Endothelial cell of umbilical vein (primary cell): ENCODE measurements around the gene AKAP17A. TPM values are rescaled to one million over a fixed set of nuclear protein-coding genes. Genes with fewer than 3 reads are reported as not detected.

Source experiments
- BruUV-seq: library from RNA; stranded (reverse); fragments of 400-500 nt; replicated peaks from 2 replicates; lab custom pipeline; 2021; lab: Mats Ljungman, UMichigan
- CTCF ChIA-PET: fragments of 300-600, 350-600 bp; sonication (Branson Sonifier 250); formaldehyde crosslinking; loops from one replicate; lab custom pipeline; 2021; ENCODE audit warnings: antibody characterized with exemption, inconsistent platforms; lab: Charles Lee
- POLR2A ChIA-PET: fragments of 300-600, 350-600 bp; sonication (Branson Sonifier 250); formaldehyde crosslinking; loops from one replicate; lab custom pipeline; 2021; ENCODE audit warnings: antibody characterized with exemption, inconsistent platforms; lab: Charles Lee
- DNase-seq: peaks from one replicate; pipeline ENCODE4 v3.0.0-alpha.2; 2011; ENCODE audit warnings: low read depth, low spot score
- FAIRE-seq: peaks from 2 replicates; lab custom pipeline; 2011; peaks lifted over from hg19 to GRCh38; lab: Jason Lieb, UNC
- H2AFZ ChIP-seq: 2 replicates; pipeline ENCODE4 v1.6.0; 2012; ENCODE audit warnings: low read depth, low read length, control low read depth, inconsistent platforms
- H3K27ac ChIP-seq: 2 replicates; pipeline ENCODE4 v1.5.1; 2011; ENCODE audit warnings: low read depth, mild to moderate bottlenecking, control low read depth, low read length, moderate library complexity; ENCODE audit not compliant: insufficient read depth
- H3K27me3 ChIP-seq, 2 experiments: 2 replicates each; pipeline versions ENCODE4 v1.6.0 to v1.6.1; 2011; ENCODE audit warnings: low read length in 2 of 2, mixed read lengths in 1 of 2; ENCODE audit not compliant: control insufficient read depth in 2 of 2, insufficient read depth in 2 of 2
- H3K36me3 ChIP-seq, 2 experiments: 2 replicates in 1 of 2; 3 replicates in 1 of 2; pipeline ENCODE4 v1.5.1; 2011; ENCODE audit warnings: low read length in 2 of 2, mild to moderate bottlenecking in 1 of 2, moderate library complexity in 1 of 2; ENCODE audit not compliant: control insufficient read depth in 2 of 2, insufficient read depth in 2 of 2; ENCODE audit errors: extremely low read depth in 1 of 2
- H3K4me1 ChIP-seq: 3 replicates; pipeline ENCODE4 v1.5.1; 2011; ENCODE audit warnings: mild to moderate bottlenecking, low read length; ENCODE audit not compliant: control insufficient read depth, insufficient read depth; ENCODE audit errors: extremely low read depth
- H3K4me2 ChIP-seq: 2 replicates; pipeline ENCODE4 v1.6.1; 2011; ENCODE audit warnings: low read length, control low read depth, mixed read lengths; ENCODE audit not compliant: insufficient read depth
- H3K4me3 ChIP-seq, 3 experiments: fragments of 200-600 bp in 1 of 3; sonication (generic), shearing (Covaris generic) in 1 of 3; replicated peaks in 1 of 3; 2 replicates each; pipeline ENCODE4 v1.5.1; 2011 to 2016; ENCODE audit warnings: control low read depth in 3 of 3, low read length in 3 of 3, mild to moderate bottlenecking in 2 of 3, inconsistent platforms in 1 of 3, low read depth in 1 of 3, moderate library complexity in 1 of 3; ENCODE audit not compliant: insufficient read depth in 1 of 3
- H3K79me2 ChIP-seq: 2 replicates; pipeline ENCODE4 v1.6.0; 2012; ENCODE audit warnings: low read length, inconsistent platforms; ENCODE audit not compliant: control insufficient read depth, insufficient read depth
- H3K9ac ChIP-seq: replicated peaks from 2 replicates; pipeline ENCODE3; 2011; ENCODE audit warnings: low read length, control low read depth; ENCODE audit not compliant: insufficient read depth; ENCODE audit errors: extremely low read depth
- H3K9me1 ChIP-seq: replicated peaks from 3 replicates; pipeline ENCODE4 v1.6.0; 2011; ENCODE audit warnings: mild to moderate bottlenecking, low read length; ENCODE audit not compliant: control insufficient read depth, insufficient read depth; ENCODE audit errors: extremely low read depth
- H3K9me3 ChIP-seq: replicated peaks from 2 replicates; pipeline ENCODE4 v1.5.1; 2012; ENCODE audit warnings: low read length, inconsistent platforms; ENCODE audit not compliant: control insufficient read depth, insufficient read depth
- H4K20me1 ChIP-seq: replicated peaks from 2 replicates; pipeline ENCODE3; 2011; ENCODE audit warnings: mild to moderate bottlenecking, low read length; ENCODE audit not compliant: control insufficient read depth, insufficient read depth; ENCODE audit errors: extremely low read depth
- EZH2 ChIP-seq: IDR thresholded peaks from 2 replicates; pipeline ENCODE4 v1.6.1; 2012; ENCODE audit warnings: borderline replicate concordance, low read depth, mild to moderate bottlenecking, moderate library complexity, low read length, inconsistent platforms; ENCODE audit not compliant: severe bottlenecking
- FOS ChIP-seq: IDR thresholded peaks from 2 replicates; pipeline ENCODE4 v1.6.1; 2011; ENCODE audit warnings: mild to moderate bottlenecking, low read length, moderate library complexity, borderline replicate concordance; ENCODE audit not compliant: insufficient read depth
- GATA2 ChIP-seq: IDR thresholded peaks from 2 replicates; pipeline ENCODE4 v1.7.0; 2011; ENCODE audit warnings: low read depth, mild to moderate bottlenecking, moderate library complexity, mixed read lengths, low read length; ENCODE audit not compliant: insufficient read length, insufficient read depth
- JUN ChIP-seq: IDR thresholded peaks from 2 replicates; pipeline ENCODE4 v1.6.1; 2011; ENCODE audit warnings: borderline replicate concordance, low read depth; ENCODE audit not compliant: insufficient read length, insufficient read depth
- MYC ChIP-seq: IDR thresholded peaks from one replicate; pipeline ENCODE4 v1.6.1; 2011; ENCODE audit warnings: mild to moderate bottlenecking, low read depth, low read length
- POLR2A ChIP-seq: IDR thresholded peaks from 2 replicates; pipeline ENCODE4 v1.6.1; 2012; ENCODE audit warnings: low read depth, mild to moderate bottlenecking, control low read depth, low read length
- POLR2AphosphoS5 ChIP-seq: IDR thresholded peaks from 2 replicates; pipeline ENCODE4 v1.6.1; 2012; ENCODE audit warnings: low read depth, mild to moderate bottlenecking, control low read depth, low read length, moderate library complexity; ENCODE audit not compliant: insufficient read depth
- dilution Hi-C: fragments of 300-500 bp; cut with MboI; formaldehyde crosslinking; loops from one replicate; pipeline ENCODE4 v1.15.0; 2019; ENCODE audit warnings: low sequenced_read_pairs; ENCODE audit not compliant: extremely low pct_ligation_motif_present
- intact Hi-C: fragments of 100-400 bp; cut with micrococcal nuclease; formaldehyde crosslinking; loops from one replicate; pipeline ENCODE4 v1.10.0; 2022
- polyA plus RNA-seq, 4 experiments: library from polyadenylated mRNA; depleted of rRNA in 3 of 4; stranded (reverse) in 3 of 4; unstranded in 1 of 4; fragments of >200 nt; gene quantifications; 2 replicates each; pipeline versions ENCODE4 v1.2.1 to v1.2.3, GENCODE V29; 2011 to 2012; ENCODE audit warnings: missing spikeins in 1 of 4
- total RNA-seq: library from RNA; stranded (reverse); gene quantifications from 2 replicates; pipeline ENCODE4 v1.2.3, GENCODE V29; 2021
- TF ChIP-seq, protein P1 (sequence below), 2 donors: IDR thresholded peaks; 1 replicate in 1 of 2; 2 replicates in 1 of 2; pipeline ENCODE4 v1.5.1; 2011; ENCODE audit warnings: low read length in 2 of 2, mild to moderate bottlenecking in 2 of 2, moderate library complexity in 2 of 2, control low read depth in 1 of 2, inconsistent platforms in 1 of 2, low read depth in 1 of 2; ENCODE audit not compliant: insufficient read depth in 1 of 2; ENCODE audit errors: extremely low read depth in 1 of 2
- TF ChIP-seq, protein P2 (sequence below): IDR thresholded peaks from 2 replicates; pipeline ENCODE4 v1.6.1; 2011; ENCODE audit not compliant: insufficient read depth, insufficient read length

The AKAP17A gene
- total and polyA plus RNA-seq, 2 donors (not counting 3 experiments of a cell fraction or from before 2014, with no cell fraction given): 25.9 to 45.5 TPM

DNA sequence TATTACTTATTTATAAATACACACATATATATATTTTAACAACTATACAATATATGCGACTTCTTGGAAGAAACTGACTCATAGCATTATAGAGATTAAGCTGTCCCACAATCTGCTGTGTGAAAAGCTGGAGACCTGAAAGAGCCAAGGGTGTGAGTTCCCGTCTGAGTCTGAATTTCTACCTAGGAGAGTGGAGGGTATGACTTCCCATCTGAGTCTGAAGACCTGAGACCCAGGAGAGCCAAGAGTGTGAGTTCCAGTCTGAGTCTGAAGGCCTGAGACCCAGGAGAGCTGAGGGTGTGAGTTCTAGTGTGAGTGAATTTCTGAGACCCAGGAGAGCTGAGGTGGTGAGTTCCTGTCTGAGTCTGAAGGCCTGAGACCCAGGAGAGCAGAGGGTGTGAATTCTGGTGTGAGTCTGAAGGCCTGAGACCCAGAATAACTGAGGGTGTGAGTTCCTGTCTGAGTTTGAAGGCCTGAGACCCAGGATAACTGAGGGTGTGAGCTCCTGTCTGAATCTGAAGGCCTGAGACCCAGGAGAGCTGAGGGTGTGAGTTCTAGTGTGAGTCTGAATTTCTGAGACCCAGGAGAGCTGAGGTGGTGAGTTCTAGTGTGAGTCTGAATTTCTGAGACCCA lies 45.5 kb upstream of the AKAP17A start:
- Histone ChIP-seq H4K20me1 (no peaks in the 10 kb centered on the region), H3K9me1 (no peaks in the 10 kb centered on the region), H2AFZ (no peak overlapping the region), H3K36me3 (no peaks in the 10 kb centered on the region), H3K4me1 (no peaks in the 10 kb centered on the region), H3K27ac (no peak overlapping the region), H3K27me3 (no peaks in the 10 kb centered on the region), H3K9me3 (no peaks in the 10 kb centered on the region), H3K79me2 (no peaks in the 10 kb centered on the region), H3K4me3 (no peak overlapping the region), H3K4me2 (no peak overlapping the region), H3K9ac (no peak overlapping the region)
- no peak for TF ChIP-seq POLR2AphosphoS5
- TF ChIP-seq FOS: no peak
- ChIA-PET POLR2A (no interaction called here), CTCF (no interaction called here)
- BruUV-seq: no TSS peak
- intact Hi-C loops (no loop called here), dilution Hi-C loops (no loop called here)
- FAIRE-seq (no peak), DNase-seq (no peak)

DNA sequence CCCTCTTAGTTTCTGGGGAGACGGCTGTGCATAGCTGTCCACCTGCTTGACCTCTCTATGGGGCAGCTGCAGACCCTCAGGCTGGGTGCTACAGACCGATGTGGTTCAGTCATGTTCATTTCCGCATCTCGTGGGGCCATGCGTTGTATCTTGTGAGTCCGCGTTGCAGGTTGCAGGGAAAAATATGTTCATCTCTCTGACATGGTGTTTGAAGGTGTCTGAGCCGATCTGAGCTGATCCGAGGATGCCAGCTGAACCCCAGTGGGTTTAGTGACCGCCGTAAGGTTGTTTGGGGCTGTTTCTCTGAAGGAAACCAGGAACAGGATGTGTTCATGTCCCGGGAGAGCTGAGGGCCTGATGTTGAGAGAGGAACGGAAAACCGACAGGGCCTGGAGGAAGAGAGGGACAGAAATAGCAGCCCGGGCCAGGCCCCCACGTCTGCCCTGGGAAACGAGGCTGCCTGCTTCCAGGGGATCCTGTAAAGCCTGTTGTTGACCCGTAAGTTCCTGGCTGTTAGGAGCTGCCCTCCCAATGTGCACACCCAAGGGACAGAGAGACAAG lies 44.6 kb upstream of the AKAP17A start:
- intact Hi-C loops (no loop called here), dilution Hi-C loops (no loop called here)
- TF ChIP-seq, protein P1, sequence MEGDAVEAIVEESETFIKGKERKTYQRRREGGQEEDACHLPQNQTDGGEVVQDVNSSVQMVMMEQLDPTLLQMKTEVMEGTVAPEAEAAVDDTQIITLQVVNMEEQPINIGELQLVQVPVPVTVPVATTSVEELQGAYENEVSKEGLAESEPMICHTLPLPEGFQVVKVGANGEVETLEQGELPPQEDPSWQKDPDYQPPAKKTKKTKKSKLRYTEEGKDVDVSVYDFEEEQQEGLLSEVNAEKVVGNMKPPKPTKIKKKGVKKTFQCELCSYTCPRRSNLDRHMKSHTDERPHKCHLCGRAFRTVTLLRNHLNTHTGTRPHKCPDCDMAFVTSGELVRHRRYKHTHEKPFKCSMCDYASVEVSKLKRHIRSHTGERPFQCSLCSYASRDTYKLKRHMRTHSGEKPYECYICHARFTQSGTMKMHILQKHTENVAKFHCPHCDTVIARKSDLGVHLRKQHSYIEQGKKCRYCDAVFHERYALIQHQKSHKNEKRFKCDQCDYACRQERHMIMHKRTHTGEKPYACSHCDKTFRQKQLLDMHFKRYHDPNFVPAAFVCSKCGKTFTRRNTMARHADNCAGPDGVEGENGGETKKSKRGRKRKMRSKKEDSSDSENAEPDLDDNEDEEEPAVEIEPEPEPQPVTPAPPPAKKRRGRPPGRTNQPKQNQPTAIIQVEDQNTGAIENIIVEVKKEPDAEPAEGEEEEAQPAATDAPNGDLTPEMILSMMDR (IDR thresholded peaks at IDR 0.05; ENCODE audit: extremely low read depth in 1 of 2, insufficient read depth in 1 of 2, low read depth in 1 of 2, low read length in 2 of 2): no peak
- TF ChIP-seq MYC: no peak
- TF ChIP-seq GATA2: no peak
- TF ChIP-seq POLR2AphosphoS5: no peak
- no peak for TF ChIP-seq EZH2
- TF ChIP-seq, protein P2, sequence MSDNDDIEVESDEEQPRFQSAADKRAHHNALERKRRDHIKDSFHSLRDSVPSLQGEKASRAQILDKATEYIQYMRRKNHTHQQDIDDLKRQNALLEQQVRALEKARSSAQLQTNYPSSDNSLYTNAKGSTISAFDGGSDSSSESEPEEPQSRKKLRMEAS: no peak
- TF ChIP-seq POLR2A: no peak
- TF ChIP-seq JUN: no peak
- no peak for TF ChIP-seq FOS
- no peaks in the 10 kb centered on the region for H3K27me3 ChIP-seq
- no peaks in the 10 kb centered on the region for H3K36me3 ChIP-seq
- no peak overlapping the region for H3K4me2 ChIP-seq
- POLR2A ChIA-PET: no interaction called here
- no TSS peak for BruUV-seq
- no peak overlapping the region for H2AFZ ChIP-seq
- H3K4me1 ChIP-seq: no peaks in the 10 kb centered on the region
- H3K9me3 ChIP-seq: no peaks in the 10 kb centered on the region
- no peak for FAIRE-seq
- H3K79me2 ChIP-seq: no peaks in the 10 kb centered on the region
- H3K9me1 ChIP-seq: no peaks in the 10 kb centered on the region
- no peak overlapping the region for H3K9ac ChIP-seq
- no peaks in the 10 kb centered on the region for H4K20me1 ChIP-seq
- DNase-seq: no peak
- no peak overlapping the region for H3K4me3 ChIP-seq
- CTCF ChIA-PET: no interaction called here
- H3K27ac ChIP-seq: no peak overlapping the region
